Measurements from ENCODE around the gene KRT222.

KRT222 gene

DNA sequence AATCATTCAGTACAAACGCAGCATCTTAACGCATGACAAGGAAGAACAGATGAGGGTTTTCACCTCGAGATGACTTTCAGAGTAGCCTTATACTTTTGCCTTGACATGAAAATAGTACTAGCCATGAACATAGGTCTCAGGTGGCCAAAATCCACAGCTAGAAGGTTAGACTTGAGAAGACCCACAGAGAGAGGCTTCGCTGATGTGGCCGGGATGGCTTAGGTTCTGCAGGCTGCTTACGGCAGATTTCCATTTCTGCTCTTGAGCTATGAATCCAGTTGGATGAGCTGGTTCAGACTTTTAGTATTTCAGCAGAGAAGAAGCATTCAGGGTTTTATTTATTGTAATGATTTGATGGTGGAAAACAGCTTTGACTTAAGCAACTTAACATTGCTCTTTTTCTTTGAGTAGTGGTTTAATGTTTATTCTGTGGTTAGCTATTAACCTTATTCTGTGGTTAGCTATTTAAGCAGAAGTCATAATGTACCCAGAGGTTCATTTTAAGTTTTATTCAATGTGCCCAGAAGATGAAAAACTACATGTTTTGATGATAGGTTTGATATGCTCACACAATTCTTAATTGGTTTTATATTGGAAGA is 31.0 kb upstream of the KRT222 start:
- H3K4me3 ChIP-seq: no peak overlapping the region
- TF ChIP-seq Cebpa-rat (IDR thresholded peaks at IDR 0.05): no peak
- no peak overlapping the region for H3K9ac ChIP-seq
- no peaks in the 10 kb centered on the region for H3K36me3 ChIP-seq
- H4K20me1 ChIP-seq: no peaks in the 10 kb centered on the region
- H3K27ac ChIP-seq: no peak overlapping the region
- no peaks in the 10 kb centered on the region for H3K27me3 ChIP-seq
- H3K4me2 ChIP-seq: no peak overlapping the region
- H3K4me1 ChIP-seq: no peaks in the 10 kb centered on the region
- no peaks in the 10 kb centered on the region for H3K9me3 ChIP-seq

DNA sequence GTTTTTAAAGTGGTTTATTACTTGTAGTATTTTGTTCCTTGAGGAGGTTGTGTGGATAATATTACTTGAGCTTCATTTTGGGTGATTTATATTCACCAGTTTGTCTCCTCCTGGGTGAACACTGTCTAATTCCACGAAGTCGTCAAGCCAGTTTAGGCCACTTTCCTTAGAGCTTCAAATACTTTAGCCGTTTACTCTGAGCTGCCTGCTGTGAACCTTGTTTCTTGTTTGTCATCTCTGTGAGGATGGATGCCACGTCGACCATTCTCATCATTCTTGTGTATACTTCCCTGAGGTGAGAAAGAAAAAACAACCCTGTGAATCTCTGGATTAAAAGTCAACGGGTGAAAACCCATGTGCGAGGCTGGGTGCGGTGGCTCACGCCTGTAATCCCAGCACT is 29.6 kb upstream of the KRT222 start:
- no peak overlapping the region for H3K4me2 ChIP-seq
- TF ChIP-seq Cebpa-rat (IDR thresholded peaks at IDR 0.05): no peak
- H3K4me3 ChIP-seq: no peak overlapping the region
- H3K27me3 ChIP-seq: no peaks in the 10 kb centered on the region
- no peaks in the 10 kb centered on the region for H3K36me3 ChIP-seq
- H4K20me1 ChIP-seq: no peaks in the 10 kb centered on the region
- H3K9ac ChIP-seq: no peak overlapping the region
- no peak overlapping the region for H3K27ac ChIP-seq
- H3K4me1 ChIP-seq: no peaks in the 10 kb centered on the region
- no peaks in the 10 kb centered on the region for H3K9me3 ChIP-seq

DNA sequence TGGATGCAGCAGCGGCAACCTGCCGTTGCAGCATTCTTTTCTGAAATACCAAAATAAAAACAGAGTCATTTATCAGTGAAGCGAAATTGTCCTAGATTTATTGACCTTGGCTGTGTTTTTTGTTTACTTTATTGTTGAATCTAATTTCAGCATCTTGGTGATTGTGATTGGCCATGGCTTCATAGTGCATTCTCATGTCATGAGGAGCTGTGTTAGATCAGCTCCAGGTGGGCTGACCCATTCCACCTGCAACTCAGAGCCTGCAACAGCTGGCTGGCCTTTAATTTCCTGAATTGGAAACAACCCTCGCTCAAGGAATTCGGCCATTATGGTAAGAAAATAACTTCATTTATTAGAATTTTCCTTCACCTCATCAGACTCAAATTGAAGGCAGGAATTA is 22.1 kb upstream of the KRT222 start:
- H3K4me3 ChIP-seq: no peak overlapping the region
- no peak overlapping the region for H3K27ac ChIP-seq
- H3K9me3 ChIP-seq: no peaks in the 10 kb centered on the region
- H3K27me3 ChIP-seq: no peaks in the 10 kb centered on the region
- H3K9ac ChIP-seq: no peak overlapping the region
- H4K20me1 ChIP-seq: no peaks in the 10 kb centered on the region
- H3K4me2 ChIP-seq: no peak overlapping the region
- H3K4me1 ChIP-seq: no peaks in the 10 kb centered on the region
- H3K36me3 ChIP-seq: no peaks in the 10 kb centered on the region
- TF ChIP-seq Cebpa-rat (IDR thresholded peaks at IDR 0.05): no peak

DNA sequence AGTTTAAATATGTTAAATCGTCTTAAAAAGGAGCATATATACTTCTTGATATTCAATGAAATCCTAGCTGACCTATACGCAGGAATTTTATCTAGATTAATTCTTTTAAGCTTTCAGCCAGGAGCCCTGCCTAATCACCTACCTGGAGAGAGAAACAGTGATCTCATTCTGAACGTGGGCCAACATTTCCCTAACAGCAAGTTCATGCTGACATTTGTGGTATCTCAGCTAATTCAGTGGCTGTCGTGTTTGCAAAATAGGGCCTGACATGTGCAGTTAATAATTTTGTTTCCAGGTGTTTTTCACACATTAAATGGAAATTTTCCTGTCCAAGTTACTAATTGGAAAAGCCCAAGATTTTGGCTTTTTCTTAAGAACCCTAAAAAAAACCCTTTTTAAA is 21.2 kb upstream of the KRT222 start:
- Histone ChIP-seq H3K27me3 (no peaks in the 10 kb centered on the region), H3K4me1 (no peaks in the 10 kb centered on the region), H3K27ac (no peak overlapping the region), H3K36me3 (no peaks in the 10 kb centered on the region), H3K4me3 (no peak overlapping the region), H4K20me1 (no peaks in the 10 kb centered on the region), H3K4me2 (no peak overlapping the region), H3K9me3 (no peaks in the 10 kb centered on the region), H3K9ac (no peak overlapping the region)
- no peak for TF ChIP-seq Cebpa-rat (IDR thresholded peaks at IDR 0.05)

DNA sequence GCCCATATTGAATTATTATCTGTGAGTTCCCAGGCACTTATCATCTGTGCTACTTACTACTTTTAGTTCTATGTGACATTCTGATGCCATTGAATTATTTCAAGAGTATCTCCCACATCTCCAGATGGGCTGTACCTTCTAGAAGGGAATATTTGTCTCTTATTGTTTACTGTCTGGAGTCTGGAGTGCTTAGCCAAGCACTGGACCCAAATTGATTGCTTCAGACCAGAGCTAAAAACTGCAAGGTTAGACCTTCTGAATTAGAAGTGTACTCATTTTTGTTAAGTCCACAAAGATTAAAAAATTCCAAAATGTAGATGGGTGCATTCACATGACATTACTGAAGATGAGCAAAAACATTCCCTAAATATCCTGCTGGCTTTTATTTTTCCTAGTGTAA is 16.0 kb upstream of the KRT222 start:
- no peak overlapping the region for H3K9ac ChIP-seq
- TF ChIP-seq Cebpa-rat (IDR thresholded peaks at IDR 0.05): no peak
- no peaks in the 10 kb centered on the region for H3K27me3 ChIP-seq
- H3K4me1 ChIP-seq: no peaks in the 10 kb centered on the region
- H3K36me3 ChIP-seq: no peaks in the 10 kb centered on the region
- H3K4me3 ChIP-seq: no peak overlapping the region
- H3K9me3 ChIP-seq: no peaks in the 10 kb centered on the region
- H3K4me2 ChIP-seq: no peak overlapping the region
- H4K20me1 ChIP-seq: no peaks in the 10 kb centered on the region
- no peak overlapping the region for H3K27ac ChIP-seq

DNA sequence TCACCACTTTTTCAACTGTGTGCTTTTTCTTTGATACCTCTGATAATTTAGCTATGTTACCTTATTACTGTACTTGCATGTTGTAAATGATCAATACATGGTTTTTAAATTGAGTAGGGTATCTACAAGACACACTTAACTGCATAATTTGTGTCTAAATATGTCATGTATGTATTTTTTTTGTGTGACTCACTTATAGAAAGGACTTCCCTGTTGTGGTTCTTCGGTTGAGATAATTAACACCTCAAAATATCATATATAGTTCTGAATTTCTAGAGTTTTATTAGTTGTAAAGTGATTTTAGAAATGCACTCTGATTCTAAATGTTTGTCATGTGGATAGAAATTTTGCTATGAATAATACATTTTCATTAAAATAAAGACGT is 14.5 kb upstream of the KRT222 start:
- no peaks in the 10 kb centered on the region for H4K20me1 ChIP-seq
- H3K9ac ChIP-seq: no peak overlapping the region
- no peaks in the 10 kb centered on the region for H3K36me3 ChIP-seq
- no peaks in the 10 kb centered on the region for H3K4me1 ChIP-seq
- no peak for TF ChIP-seq Cebpa-rat (IDR thresholded peaks at IDR 0.05)
- no peaks in the 10 kb centered on the region for H3K9me3 ChIP-seq
- no peak overlapping the region for H3K27ac ChIP-seq
- no peak overlapping the region for H3K4me3 ChIP-seq
- no peaks in the 10 kb centered on the region for H3K27me3 ChIP-seq
- no peak overlapping the region for H3K4me2 ChIP-seq

DNA sequence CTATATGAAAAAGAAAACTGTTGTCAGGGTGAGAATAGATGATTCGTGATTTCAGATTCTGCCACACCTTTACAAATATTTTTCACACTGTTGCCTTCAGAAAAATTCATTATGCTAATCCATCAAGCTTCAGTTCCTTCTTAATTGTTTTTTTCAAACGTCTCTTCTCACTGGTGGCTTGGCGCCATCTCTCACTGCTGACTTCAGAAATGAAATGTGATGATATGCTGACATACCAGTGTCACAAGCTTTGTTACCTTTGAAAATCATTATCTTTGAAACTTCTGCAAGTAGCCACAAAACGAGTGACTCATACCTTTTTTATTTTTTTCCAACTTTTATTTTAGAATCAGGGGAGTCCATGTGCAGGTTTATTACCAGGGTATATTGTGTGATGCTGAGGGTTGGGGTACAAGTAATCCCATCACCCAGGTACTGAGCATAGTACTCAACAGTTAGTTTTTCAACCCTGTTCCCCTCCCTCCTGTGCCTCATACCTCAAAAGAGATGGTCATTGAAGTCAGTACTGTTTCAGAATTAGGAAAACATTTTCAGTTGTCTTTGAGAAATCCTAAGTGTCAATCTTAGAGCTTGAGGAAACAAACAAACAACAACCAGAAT is 14.0 kb upstream of the KRT222 start:
- H3K4me2 ChIP-seq: no peak overlapping the region
- no peak overlapping the region for H3K4me3 ChIP-seq
- no peaks in the 10 kb centered on the region for H3K27me3 ChIP-seq
- no peaks in the 10 kb centered on the region for H3K4me1 ChIP-seq
- H3K9me3 ChIP-seq: no peaks in the 10 kb centered on the region
- no peaks in the 10 kb centered on the region for H3K36me3 ChIP-seq
- no peaks in the 10 kb centered on the region for H4K20me1 ChIP-seq
- no peak overlapping the region for H3K9ac ChIP-seq
- no peak overlapping the region for H3K27ac ChIP-seq
- no peak for TF ChIP-seq Cebpa-rat (IDR thresholded peaks at IDR 0.05)

DNA sequence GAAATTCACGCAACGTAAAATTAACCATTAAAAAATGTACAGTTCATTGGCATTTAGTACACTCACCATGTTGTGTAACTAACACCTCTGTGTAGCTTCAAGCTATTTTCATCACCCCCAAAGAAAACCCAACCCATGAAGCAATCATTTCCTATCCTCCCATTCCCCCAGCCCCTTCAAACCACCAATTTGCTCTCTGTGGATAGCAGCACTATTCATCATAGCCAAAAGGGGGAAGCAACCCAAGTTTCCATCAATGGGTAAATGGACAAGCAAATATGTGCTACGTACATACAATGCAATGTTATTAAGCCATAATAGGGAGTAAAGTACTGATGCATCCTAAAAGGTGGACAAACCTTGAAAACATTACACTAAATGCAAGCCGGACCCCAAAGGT is 10.9 kb upstream of the KRT222 start:
- no peaks in the 10 kb centered on the region for H3K9me3 ChIP-seq
- no peak overlapping the region for H3K4me3 ChIP-seq
- H4K20me1 ChIP-seq: no peaks in the 10 kb centered on the region
- H3K36me3 ChIP-seq: no peaks in the 10 kb centered on the region
- no peak overlapping the region for H3K4me2 ChIP-seq
- H3K27ac ChIP-seq: no peak overlapping the region
- TF ChIP-seq Cebpa-rat (IDR thresholded peaks at IDR 0.05): no peak
- no peaks in the 10 kb centered on the region for H3K27me3 ChIP-seq
- H3K9ac ChIP-seq: no peak overlapping the region
- H3K4me1 ChIP-seq: no peaks in the 10 kb centered on the region

DNA sequence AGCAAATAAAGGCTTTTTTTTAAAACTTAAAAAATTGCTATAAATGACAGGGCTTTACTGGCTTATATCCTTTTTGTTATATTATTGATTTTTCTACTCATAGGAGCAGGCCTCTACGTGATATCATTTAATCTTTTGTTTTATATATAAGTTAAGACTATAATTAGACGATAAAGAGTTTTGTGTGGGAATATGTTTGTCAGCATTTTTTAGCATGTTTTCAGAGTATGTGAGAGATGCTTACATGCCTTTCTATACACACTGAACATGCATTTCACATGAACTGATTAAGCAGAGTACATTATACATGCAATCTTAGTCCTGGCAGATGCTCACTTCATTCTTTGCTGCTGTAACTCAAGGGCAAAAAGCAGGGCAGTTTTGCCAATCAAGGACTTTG is 7.7 kb upstream of the KRT222 start:
- Histone ChIP-seq H3K4me3 (no peak overlapping the region), H3K27me3 (no peaks in the 10 kb centered on the region), H3K27ac (no peak overlapping the region), H3K4me1 (no peaks in the 10 kb centered on the region), H3K4me2 (no peak overlapping the region), H3K9ac (no peak overlapping the region), H3K9me3 (no peaks in the 10 kb centered on the region), H4K20me1 (no peaks in the 10 kb centered on the region), H3K36me3 (no peaks in the 10 kb centered on the region)
- no peak for TF ChIP-seq Cebpa-rat (IDR thresholded peaks at IDR 0.05)

DNA sequence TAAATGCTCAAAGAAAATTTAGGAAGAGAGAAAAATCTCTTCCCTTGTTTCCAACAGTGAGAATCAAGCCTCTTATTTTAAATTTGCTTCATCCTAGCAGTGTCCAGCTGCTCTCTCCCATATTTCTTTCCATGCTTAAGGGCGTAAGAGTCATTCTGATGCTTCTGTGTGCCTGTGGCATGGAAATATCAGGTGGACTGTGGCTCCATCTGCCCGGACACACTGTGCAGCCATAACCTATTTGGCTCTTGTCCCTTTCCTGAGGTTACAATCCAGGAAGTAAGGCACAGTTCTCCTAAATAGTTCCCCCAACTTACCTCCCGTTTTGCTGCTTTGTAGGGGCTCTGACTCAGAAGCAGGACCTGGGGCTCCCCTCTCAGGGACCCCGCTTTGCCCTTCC is 6.3 kb upstream of the KRT222 start:
- Histone ChIP-seq H3K4me3 (no peak overlapping the region), H3K9ac (no peak overlapping the region), H3K36me3 (no peaks in the 10 kb centered on the region), H4K20me1 (no peaks in the 10 kb centered on the region), H3K4me1 (no peaks in the 10 kb centered on the region), H3K9me3 (no peaks in the 10 kb centered on the region), H3K27me3 (no peaks in the 10 kb centered on the region), H3K4me2 (no peak overlapping the region), H3K27ac (no peak overlapping the region)
- no peak for TF ChIP-seq Cebpa-rat (IDR thresholded peaks at IDR 0.05)

DNA sequence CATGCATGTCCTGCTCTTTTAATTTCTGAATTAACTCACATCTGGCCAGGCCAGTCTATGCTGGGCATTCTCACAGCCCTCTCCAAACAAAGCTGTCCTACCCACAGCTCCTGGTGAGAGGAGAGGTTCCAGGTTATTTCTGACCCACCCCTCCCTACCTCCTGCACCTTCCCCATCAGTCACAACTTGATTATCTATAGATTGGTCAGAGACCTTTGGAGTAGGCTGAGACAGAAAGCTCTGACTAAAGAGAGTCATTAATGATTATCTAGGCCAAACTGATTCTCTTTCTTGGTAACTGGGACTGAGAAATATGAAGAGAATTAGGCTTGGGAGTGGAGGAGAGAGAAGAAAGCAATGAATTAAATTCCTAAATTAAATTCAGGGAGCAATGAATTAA is 1.4 kb upstream of the KRT222 start:
- no peak overlapping the region for H3K4me3 ChIP-seq
- H3K36me3 ChIP-seq: no peaks in the 10 kb centered on the region
- H3K27ac ChIP-seq: no peak overlapping the region
- H3K4me2 ChIP-seq: no peak overlapping the region
- no peaks in the 10 kb centered on the region for H3K9me3 ChIP-seq
- no peaks in the 10 kb centered on the region for H4K20me1 ChIP-seq
- no peaks in the 10 kb centered on the region for H3K27me3 ChIP-seq
- no peak overlapping the region for H3K9ac ChIP-seq
- no peak for TF ChIP-seq Cebpa-rat (IDR thresholded peaks at IDR 0.05)
- no peaks in the 10 kb centered on the region for H3K4me1 ChIP-seq
